IgD-negative memory B cell (primary cell): ENCODE measurements around the gene ZBTB8A. TPM values are rescaled to one million over a fixed set of nuclear protein-coding genes. Genes with fewer than 3 reads are reported as not detected.
"Not testable (repeated sequence)": the region's sequence is repeated elsewhere in the genome, so short reads cannot be mapped to it uniquely, and the experiment has no call there.

Experiments used
- H3K27ac Mint-ChIP-seq, 3 donors: one replicate each; pipeline ENCODE4 v1.8.0; 2020 to 2022; ENCODE audit warnings: mild to moderate bottlenecking in 3 of 3, mixed read lengths in 3 of 3, moderate library complexity in 1 of 3
- H3K27me3 Mint-ChIP-seq: one replicate; pipeline ENCODE4 v1.8.0; 2021; ENCODE audit warnings: mixed read lengths
- H3K36me3 Mint-ChIP-seq: one replicate; pipeline ENCODE4 v1.8.0; 2020; ENCODE audit warnings: mild to moderate bottlenecking, mixed read lengths
- H3K4me1 Mint-ChIP-seq, 3 donors: one replicate each; pipeline ENCODE4 v1.8.0; 2020 to 2022; ENCODE audit warnings: mixed read lengths in 3 of 3, mild to moderate bottlenecking in 1 of 3
- H3K4me3 Mint-ChIP-seq, 4 donors: one replicate each; pipeline ENCODE4 v1.8.0; 2020 to 2022; ENCODE audit warnings: mild to moderate bottlenecking in 4 of 4, mixed read lengths in 4 of 4, moderate library complexity in 3 of 4
- H3K9me3 Mint-ChIP-seq, 3 donors: one replicate each; pipeline ENCODE4 v1.8.0; 2020 to 2021; ENCODE audit warnings: mixed read lengths in 3 of 3, mild to moderate bottlenecking in 1 of 3
- polyA plus RNA-seq: library from polyadenylated mRNA; unstranded; fragments of 300-500 nt; fragmentation: Illumina TruSeq; gene quantifications from one replicate; pipeline ENCODE4 v1.2.3, GENCODE V29; 2021

The ZBTB8A gene
- polyA plus RNA-seq, 1 donor from 2014 or later = 0.14 TPM

DNA sequence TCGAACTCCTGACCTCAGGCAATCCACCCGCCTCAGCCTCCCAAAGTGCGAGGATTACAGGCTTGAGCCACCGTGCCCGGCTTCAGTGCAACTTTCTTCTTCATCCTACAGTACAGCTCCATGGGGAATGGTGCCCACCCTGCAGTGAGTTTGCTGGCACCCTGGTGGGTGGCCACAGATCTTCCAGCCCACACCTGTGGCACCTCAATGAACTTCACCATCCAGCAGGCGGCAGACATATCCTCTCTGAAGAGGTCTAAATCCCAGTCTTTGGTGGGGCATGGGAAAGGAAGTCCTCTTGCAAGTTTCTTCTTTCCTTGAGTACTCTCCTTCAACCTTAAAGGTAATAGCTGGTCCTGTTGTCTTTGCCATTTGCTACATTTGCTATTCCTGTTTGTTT is 18.1 kb upstream of the ZBTB8A start:
- H3K4me1 Mint-ChIP-seq = peaks cover 3 to 9% (median 4%) of the 10 kb centered on the region in 3 donors
- H3K27ac Mint-ChIP-seq = no peak overlapping the region

DNA sequence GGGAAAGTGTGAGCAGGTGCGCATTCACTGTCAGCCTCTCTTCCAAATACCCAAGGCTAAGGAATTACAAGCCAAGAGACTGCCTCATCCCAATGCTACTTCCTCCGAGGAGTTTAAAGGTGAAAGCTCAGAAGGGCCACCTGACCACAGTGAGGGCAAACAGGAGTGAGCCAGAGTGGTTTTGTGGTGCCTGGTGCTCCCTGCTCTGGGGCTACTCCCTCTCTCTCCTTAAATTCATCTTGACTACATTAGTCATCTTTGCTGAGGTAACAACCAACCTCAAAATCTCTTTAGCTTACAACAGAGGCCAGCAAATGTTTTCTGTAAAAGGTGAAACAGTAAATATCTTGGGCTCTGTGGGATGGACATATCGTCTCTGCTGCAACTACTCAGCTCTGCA is 14.2 kb upstream of the ZBTB8A start:
- H3K36me3 Mint-ChIP-seq = no peaks in the 10 kb centered on the region
- H3K27me3 Mint-ChIP-seq = peaks cover 9% of the 10 kb centered on the region
- no peaks in the 10 kb centered on the region for H3K9me3 Mint-ChIP-seq
- no peak overlapping the region for H3K4me3 Mint-ChIP-seq
- no peak overlapping the region for H3K27ac Mint-ChIP-seq
- H3K4me1 Mint-ChIP-seq = peaks cover 3 to 9% (median 4%) of the 10 kb centered on the region in 3 donors

More for the DNA sequence above, 18.1 kb upstream of the ZBTB8A start:
- no peaks in the 10 kb centered on the region for H3K9me3 Mint-ChIP-seq
- no peaks in the 10 kb centered on the region for H3K36me3 Mint-ChIP-seq
- peak overlapping the region; percentile 61 to 93 (median 84) for H3K4me3 Mint-ChIP-seq
- H3K27me3 Mint-ChIP-seq = peaks cover 7% of the 10 kb centered on the region

DNA sequence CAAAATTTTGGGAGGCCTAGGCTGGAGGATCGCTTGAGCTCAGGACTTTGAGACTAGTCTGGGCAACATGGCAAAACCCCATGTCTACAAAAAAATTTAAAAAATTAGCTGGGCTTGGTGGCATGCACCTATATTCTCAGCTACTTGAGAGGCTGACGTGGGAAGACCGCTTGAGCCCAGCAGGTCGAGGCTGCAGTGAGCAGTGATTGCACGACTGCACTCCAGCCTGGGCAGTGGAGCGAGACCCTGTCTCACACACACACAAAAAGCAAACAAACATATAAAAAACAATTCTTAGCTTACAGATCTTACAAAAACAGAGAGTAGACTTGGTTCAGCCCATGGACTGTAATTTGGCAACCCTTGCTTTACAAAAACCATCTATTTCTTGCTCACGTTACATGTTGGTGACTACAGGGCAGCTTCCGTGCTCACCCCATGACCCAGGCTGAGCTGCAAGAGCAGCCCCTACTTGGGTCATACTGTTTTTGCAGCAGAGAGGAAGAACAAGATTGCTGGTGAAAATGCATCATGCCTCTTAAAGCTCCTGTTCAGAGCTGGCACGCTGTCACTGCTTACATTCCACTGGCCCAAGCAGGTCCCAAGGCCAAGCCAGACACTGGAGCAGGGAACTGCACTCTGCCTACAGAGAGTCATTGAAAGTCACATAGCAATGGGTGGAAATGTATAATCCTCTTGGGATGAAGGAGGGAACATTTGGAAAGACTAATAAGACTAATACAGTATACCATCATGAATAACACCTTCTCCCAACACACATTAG is 13.4 kb upstream of the ZBTB8A start:
- no peaks in the 10 kb centered on the region for H3K9me3 Mint-ChIP-seq
- H3K36me3 Mint-ChIP-seq = no peaks in the 10 kb centered on the region
- H3K4me1 Mint-ChIP-seq = peaks cover 0 to 5% (median 1%) of the 10 kb centered on the region in 3 donors
- H3K27ac Mint-ChIP-seq = no peak overlapping the region
- H3K27me3 Mint-ChIP-seq = peaks cover 6% of the 10 kb centered on the region
- H3K4me3 Mint-ChIP-seq = no peak overlapping the region

DNA sequence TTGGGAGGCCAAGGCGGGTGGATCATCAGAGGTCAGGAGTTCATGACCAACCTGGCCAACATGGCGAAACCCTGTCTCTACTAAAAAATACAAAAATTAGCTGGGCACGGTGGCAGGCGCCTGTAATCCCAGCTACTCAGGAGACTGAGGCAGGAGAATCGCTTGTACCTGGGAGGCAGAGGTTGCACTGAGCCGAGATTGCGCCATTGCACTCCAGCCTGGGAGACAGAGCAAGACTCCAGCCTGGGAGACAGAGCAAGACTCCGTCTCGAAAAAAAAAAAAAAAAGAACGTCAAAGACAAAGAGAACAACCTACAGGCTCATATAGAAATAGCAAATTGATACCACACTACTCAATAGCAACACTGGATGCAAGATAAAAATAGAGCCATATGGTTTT is 10.7 kb upstream of the ZBTB8A start:
- not testable (repeated sequence) for H3K4me3 Mint-ChIP-seq, H3K27me3 Mint-ChIP-seq, H3K9me3 Mint-ChIP-seq, H3K4me1 Mint-ChIP-seq, H3K36me3 Mint-ChIP-seq, H3K27ac Mint-ChIP-seq

DNA sequence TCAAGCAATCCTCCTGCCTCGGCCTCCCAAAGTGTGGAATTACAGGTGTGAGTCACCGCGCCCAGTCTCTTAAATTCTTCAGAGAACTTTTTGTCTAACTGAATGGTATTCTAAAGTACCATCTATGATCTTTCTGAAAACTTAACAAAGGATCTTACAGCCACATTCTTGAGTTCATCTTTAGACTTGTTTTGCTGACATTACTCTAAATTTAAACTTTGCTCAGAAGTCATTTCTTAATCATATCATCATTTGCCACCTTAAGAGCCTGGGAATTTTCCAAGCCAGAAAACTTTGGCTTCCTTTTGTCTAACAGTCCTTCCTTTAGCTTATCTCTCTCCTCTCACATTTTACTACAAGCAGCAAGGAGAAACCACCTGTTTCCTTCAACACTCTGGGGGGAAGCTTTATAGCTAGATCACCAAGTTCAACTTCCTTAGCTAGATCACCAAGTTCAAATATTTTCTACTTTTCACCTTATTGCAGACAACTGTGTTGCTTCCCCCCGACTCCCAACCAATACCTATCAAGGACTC is 5.4 kb upstream of the ZBTB8A start:
- no peak overlapping the region for H3K27ac Mint-ChIP-seq
- H3K4me1 Mint-ChIP-seq = peaks cover 6 to 14% (median 7%) of the 10 kb centered on the region in 3 donors
- peaks cover 14% of the 10 kb centered on the region for H3K27me3 Mint-ChIP-seq
- no peaks in the 10 kb centered on the region for H3K9me3 Mint-ChIP-seq
- H3K4me3 Mint-ChIP-seq = no peak overlapping the region
- H3K36me3 Mint-ChIP-seq = no peaks in the 10 kb centered on the region

DNA sequence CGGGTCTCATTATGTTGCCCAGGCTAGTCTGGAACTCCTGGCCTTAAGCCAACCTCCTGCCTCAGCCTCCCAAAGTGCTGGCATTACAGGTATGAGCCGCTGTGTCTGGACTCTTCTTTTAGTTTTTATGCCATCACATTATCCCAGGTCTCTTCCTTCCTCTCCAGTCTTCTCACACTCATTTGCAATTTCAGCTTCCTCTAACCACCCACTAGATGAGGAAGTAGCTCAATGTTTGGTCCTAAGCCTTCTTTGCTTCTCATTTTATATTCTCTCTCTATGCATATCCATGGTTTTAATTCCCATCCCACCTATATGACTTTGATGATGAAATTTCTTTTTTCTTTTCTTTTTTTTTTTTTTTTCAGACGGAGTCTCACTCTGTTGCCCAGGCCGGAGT is 3.1 kb upstream of the ZBTB8A start:
- no peak overlapping the region for H3K4me3 Mint-ChIP-seq
- H3K27ac Mint-ChIP-seq = no peak overlapping the region
- H3K27me3 Mint-ChIP-seq = peaks cover 31% of the 10 kb centered on the region
- peaks cover 13 to 19% (median 16%) of the 10 kb centered on the region in 3 donors for H3K4me1 Mint-ChIP-seq
- H3K36me3 Mint-ChIP-seq = no peaks in the 10 kb centered on the region
- no peaks in the 10 kb centered on the region for H3K9me3 Mint-ChIP-seq

DNA sequence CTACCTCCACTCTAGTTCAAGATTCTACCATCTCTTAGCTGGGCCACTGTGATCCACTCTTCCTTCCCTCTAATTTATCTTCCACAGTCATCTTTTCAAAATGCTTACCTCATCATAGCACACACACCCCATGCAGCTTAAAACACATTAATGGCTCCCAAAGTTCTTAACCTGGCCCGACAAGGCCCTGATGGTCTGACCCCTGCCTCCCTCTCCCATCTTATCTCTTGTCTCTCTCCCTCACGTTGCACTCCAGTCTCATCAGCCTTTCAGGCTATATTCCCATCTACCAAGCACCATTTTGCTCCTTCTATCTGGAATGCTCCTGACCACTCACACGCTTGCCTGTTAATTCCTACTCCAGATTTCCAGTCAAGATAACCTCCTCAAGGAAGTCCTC is 2.5 kb upstream of the ZBTB8A start:
- H3K4me1 Mint-ChIP-seq = peaks cover 13 to 19% (median 16%) of the 10 kb centered on the region in 3 donors
- H3K9me3 Mint-ChIP-seq = no peaks in the 10 kb centered on the region
- peaks cover 37% of the 10 kb centered on the region for H3K27me3 Mint-ChIP-seq
- H3K4me3 Mint-ChIP-seq = no peak overlapping the region
- H3K36me3 Mint-ChIP-seq = no peaks in the 10 kb centered on the region
- H3K27ac Mint-ChIP-seq = no peak overlapping the region

DNA sequence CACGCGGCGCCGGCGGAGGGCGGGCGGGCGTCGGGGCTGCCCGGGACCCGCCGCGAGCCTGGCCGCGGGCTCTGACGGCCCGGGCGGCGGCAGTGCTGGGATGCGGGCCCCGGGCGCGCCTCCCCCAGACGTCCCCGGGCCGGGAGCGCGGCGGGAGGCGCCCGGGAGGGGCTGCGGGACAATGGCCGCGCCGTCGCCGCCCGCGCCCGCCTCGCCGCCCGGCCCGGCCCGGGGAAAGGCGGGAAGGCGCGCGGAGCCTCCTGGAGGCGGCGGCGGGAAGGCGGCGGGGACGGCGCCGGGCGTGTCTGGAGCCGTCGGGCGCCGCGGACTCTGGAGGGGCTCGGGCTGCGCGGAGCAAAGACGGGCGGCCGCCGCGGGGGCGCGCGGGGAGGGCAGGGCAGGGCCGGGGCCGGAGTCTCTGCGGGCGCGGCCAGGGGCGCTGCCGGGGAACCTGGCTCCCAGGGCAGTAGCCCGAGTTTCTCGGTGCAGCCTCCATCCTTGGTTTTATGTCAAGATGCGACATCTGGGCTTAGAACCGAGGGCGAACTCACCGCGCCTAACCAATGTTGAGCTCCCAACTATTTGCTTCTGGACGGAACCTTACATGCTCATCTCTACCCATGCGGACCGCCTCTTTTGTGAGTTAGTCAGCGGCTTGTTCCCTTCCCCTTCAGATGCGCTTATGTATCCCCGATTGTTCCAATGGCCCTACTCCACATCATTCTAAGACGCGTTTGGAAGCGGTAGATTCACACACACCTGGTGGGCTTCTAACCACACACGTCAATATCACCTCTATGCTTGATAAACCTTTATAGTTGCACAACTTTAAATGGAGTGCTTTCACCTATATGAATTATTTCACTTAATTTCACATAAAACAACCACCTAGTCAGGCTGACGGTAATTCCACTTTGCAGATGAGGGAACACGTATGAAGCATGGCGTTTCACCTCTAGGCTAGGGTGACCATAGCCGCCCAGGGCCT is 651 bp downstream of the ZBTB8A start:
- Mint-ChIP-seq H3K27ac (peak overlapping the region in 1 of 3 donors; percentile 93), H3K4me1 (peaks cover 13 to 16% (median 15%) of the 10 kb centered on the region in 3 donors), H3K9me3 (no peaks in the 10 kb centered on the region), H3K4me3 (peak overlapping the region; percentile 79 to 91 (median 88)), H3K36me3 (no peaks in the 10 kb centered on the region), H3K27me3 (peaks cover 48% of the 10 kb centered on the region)

DNA sequence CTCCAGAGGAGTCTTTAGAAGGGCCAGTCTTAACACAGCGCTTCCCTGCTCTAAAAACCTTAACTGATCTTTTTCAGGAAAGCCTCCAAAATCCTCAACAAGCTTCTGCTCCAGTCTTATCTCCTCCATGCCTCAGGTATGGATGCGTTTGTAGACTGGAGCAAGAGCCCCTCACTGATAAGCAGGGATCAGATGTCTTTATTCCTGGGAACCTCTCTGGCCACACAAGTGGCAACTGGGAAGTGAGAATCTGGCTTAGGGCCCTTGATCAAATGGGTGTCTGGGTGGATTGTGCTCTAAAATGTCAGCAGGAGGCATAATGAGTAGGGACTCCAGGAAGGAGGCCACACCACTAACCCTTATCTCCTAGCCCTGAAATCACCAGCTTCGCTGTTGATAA is 1.4 kb downstream of the ZBTB8A start:
- H3K27me3 Mint-ChIP-seq = peaks cover 50% of the 10 kb centered on the region
- H3K27ac Mint-ChIP-seq = no peak overlapping the region
- no peaks in the 10 kb centered on the region for H3K36me3 Mint-ChIP-seq
- H3K4me3 Mint-ChIP-seq = peak overlapping the region; percentile 79 to 91 (median 88)
- peaks cover 13 to 16% (median 14%) of the 10 kb centered on the region in 3 donors for H3K4me1 Mint-ChIP-seq
- no peaks in the 10 kb centered on the region for H3K9me3 Mint-ChIP-seq

DNA sequence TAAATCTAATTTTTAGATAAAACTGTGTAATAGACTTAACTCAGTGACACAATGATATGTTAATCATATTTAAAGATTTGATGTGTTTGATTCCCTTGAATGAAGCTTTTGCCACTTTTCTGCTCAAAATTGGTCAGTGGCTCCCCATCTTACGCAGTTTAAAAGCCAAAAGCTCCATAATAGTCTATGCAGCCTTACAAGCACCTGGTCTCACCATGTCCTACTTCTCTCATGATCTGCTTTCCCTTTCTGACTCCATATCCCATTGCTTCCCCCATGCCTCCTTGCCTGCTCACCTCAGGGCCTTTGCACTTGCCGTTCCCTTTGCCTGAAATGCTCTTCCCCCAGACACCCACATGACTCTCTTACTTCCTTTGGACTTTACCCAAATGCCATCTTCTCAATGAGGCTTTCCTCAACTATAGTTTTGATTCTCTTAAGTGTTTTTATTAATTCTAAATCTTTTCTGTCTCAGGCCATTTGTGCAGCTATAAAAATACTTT is 1.9 kb downstream of the ZBTB8A start:
- no peak overlapping the region for H3K27ac Mint-ChIP-seq
- H3K4me1 Mint-ChIP-seq = peaks cover 11 to 15% (median 13%) of the 10 kb centered on the region in 3 donors
- peaks cover 50% of the 10 kb centered on the region for H3K27me3 Mint-ChIP-seq
- H3K9me3 Mint-ChIP-seq = no peaks in the 10 kb centered on the region
- peak overlapping the region in 1 of 4 donors; percentile 79 for H3K4me3 Mint-ChIP-seq
- H3K36me3 Mint-ChIP-seq = no peaks in the 10 kb centered on the region

DNA sequence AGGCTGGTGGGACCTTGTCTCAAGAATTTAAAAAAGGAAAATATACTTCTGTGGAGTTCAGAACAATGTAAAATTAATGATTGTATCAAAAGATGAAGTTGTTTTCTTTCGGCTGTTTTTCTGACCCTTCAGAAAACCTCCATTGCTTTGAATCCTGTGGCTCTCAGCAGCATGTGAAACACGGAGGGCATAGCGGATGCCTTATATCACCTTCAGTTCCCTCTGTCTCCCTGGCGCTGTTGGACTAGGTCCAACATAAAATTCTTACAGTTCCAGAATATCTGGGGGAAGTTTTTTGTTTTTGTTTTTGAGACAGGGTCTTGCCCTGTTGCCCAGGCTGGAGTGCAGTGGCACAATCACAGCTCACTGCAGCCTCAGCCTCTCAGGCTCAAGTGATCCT is 7.4 kb downstream of the ZBTB8A start:
- no peaks in the 10 kb centered on the region for H3K9me3 Mint-ChIP-seq
- H3K27me3 Mint-ChIP-seq = peaks cover 15% of the 10 kb centered on the region
- H3K27ac Mint-ChIP-seq = no peak overlapping the region
- no peak overlapping the region for H3K4me3 Mint-ChIP-seq
- H3K4me1 Mint-ChIP-seq = peaks cover 0 to 2% (median 0%) of the 10 kb centered on the region in 3 donors
- H3K36me3 Mint-ChIP-seq = no peaks in the 10 kb centered on the region

DNA sequence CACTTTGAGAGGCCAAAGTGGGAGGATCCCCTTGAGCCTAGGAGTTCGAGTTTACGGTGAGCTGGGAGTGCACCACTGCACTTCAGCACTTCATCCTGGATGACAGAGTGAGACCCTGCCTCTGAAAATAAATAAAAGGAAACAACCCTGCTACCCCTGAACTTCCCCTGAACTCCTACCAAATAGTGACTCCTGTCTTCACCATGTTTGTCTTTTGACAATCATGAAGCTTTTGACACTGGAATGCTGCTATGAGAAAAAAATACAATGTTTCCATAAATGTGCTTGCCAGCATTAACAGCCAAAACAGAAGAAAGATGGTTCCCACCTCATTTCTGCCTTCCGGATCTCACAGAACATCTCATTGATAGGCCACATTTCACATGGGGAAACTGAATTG is 10.4 kb downstream of the ZBTB8A start:
- Mint-ChIP-seq H3K36me3 (no peaks in the 10 kb centered on the region), H3K4me1 (peaks cover 0 to 2% (median 0%) of the 10 kb centered on the region in 3 donors), H3K27me3 (peaks cover 2% of the 10 kb centered on the region), H3K27ac (no peak overlapping the region), H3K9me3 (no peaks in the 10 kb centered on the region), H3K4me3 (no peak overlapping the region)

DNA sequence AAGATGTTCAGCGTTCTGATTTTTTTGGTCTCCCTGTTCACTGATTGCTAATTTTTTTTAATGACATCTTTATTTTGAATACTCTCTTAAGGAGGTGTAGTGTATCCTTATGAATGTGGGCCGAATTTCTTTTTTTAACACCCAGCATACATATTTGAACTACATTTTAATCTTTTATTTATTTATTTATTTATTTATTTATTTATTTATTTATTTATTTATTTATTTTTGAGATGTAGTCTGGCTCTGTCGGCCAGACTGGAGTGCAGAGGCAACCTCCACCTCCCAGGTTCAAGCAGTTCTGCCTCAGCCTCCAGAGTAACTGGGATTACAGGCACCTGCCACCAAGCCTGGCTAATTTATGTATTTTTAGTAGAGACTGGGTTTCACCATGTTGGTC is 15.1 kb downstream of the ZBTB8A start:
- no peaks in the 10 kb centered on the region for H3K27me3 Mint-ChIP-seq
- no peak overlapping the region for H3K27ac Mint-ChIP-seq
- H3K4me1 Mint-ChIP-seq = no peaks in the 10 kb centered on the region
- no peak overlapping the region for H3K4me3 Mint-ChIP-seq
- no peaks in the 10 kb centered on the region for H3K36me3 Mint-ChIP-seq
- H3K9me3 Mint-ChIP-seq = no peaks in the 10 kb centered on the region

DNA sequence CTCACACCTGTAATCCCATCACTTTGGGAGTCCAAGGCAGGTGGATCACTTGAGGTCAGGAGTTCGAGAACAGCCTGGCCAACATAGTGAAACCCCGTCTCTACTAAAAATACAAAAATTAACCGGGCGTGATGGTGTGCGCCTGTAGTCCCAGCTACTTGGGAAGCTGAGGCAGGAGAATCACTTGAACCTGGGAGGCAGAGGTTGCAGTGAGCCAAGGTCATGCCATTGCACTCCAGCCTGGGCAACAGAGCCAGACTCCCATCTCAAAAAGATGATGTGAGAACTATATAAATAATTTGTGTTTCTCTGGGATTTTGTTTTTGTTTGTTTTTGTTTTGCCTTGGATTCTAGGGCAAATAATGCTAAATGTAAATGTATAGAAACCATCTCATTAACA is 17.8 kb downstream of the ZBTB8A start:
- not testable (repeated sequence) for H3K27ac Mint-ChIP-seq, H3K4me3 Mint-ChIP-seq, H3K4me1 Mint-ChIP-seq, H3K36me3 Mint-ChIP-seq, H3K27me3 Mint-ChIP-seq, H3K9me3 Mint-ChIP-seq

DNA sequence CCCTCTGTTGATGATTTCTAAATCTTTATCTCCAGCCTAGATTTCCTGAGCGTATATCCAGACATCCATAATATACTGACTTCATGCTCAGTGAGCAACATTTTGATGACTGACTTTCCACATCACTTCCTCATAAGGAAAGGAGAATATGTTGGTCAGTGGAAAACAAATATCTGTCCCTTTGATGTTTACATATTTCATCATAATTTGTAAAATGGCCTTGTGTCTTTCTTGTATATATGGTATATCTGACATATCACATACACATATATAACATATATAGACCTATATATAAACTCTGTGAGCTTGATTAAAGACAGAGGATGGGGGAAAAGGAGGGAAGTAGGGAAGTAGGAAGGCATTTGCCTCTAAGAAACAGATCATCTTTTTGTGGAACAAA is 18.6 kb downstream of the ZBTB8A start:
- Mint-ChIP-seq H3K27me3 (no peaks in the 10 kb centered on the region), H3K27ac (no peak overlapping the region), H3K9me3 (no peaks in the 10 kb centered on the region)

More for the DNA sequence above, 18.6 kb downstream of the ZBTB8A start:
- Mint-ChIP-seq H3K4me3 (no peak overlapping the region), H3K4me1 (no peaks in the 10 kb centered on the region), H3K36me3 (peaks cover 2% of the 10 kb centered on the region)
